HPDE6-E6E7 (cell line): Measurements from ENCODE around the gene CLCN6.
A peak's percentile ranks its signal among the peaks of the same experiment; 100 is the strongest.

ENCODE experiments used
- DNase-seq: peaks from one replicate; pipeline ENCODE4 v3.0.0; 2011; ENCODE audit warnings: missing footprints; ENCODE audit errors: extremely low spot score

CLCN6 gene

GRCh38 chr1:11805422-11806306, at the start of gene CLCN6, which contains the start of gene MTHFR:
Gene CLCN6, plus strand, starts transcription at chr1:11806191. Its CDS starts 72 bp downstream, at chr1:11806263.
Gene MTHFR, minus strand, starts transcription at chr1:11805964. Its CDS starts 2,848 bp downstream, at chr1:11803116.
- peak; percentile 100 for DNase-seq

- DNase-seq: no peak
These were observed 48.9 kb upstream of the CLCN6 start for GRCh38 chr1:11757047-11757446.

- no peak for DNase-seq
These were observed 46.2 kb upstream of the CLCN6 start for GRCh38 chr1:11759791-11760190.

GRCh38 chr1:11761285-11761684, 44.7 kb upstream of the CLCN6 start:
- no peak for DNase-seq

GRCh38 chr1:11761988-11762406, 44.0 kb upstream of the CLCN6 start, which contains the start of gene C1orf167:
Gene C1orf167, plus strand, starts transcription at chr1:11762193. Its CDS starts 2,208 bp downstream, at chr1:11764401.
- DNase-seq: no peak

- DNase-seq: no peak
These were observed 41.9 kb upstream of the CLCN6 start for GRCh38 chr1:11764115-11764514.

GRCh38 chr1:11764519-11764918, 41.5 kb upstream of the CLCN6 start:
- DNase-seq: no peak

GRCh38 chr1:11765661-11766428, 40.1 kb upstream of the CLCN6 start:
- no peak for DNase-seq

- no peak for DNase-seq
These were observed 39.6 kb upstream of the CLCN6 start for GRCh38 chr1:11766429-11766776.

- no peak for DNase-seq
These were observed 37.9 kb upstream of the CLCN6 start for GRCh38 chr1:11767922-11768704.

- no peak for DNase-seq
These were observed 37.2 kb upstream of the CLCN6 start for GRCh38 chr1:11768821-11769220.

GRCh38 chr1:11769274-11769673, 36.7 kb upstream of the CLCN6 start:
- DNase-seq: no peak

- DNase-seq: no peak
These were observed 36.0 kb upstream of the CLCN6 start for GRCh38 chr1:11770011-11770410.

- DNase-seq: no peak
These were observed 34.4 kb upstream of the CLCN6 start for GRCh38 chr1:11771481-11772043.

- no peak for DNase-seq
These were observed 33.5 kb upstream of the CLCN6 start for GRCh38 chr1:11772458-11772857.

GRCh38 chr1:11774753-11775152, 31.2 kb upstream of the CLCN6 start:
- DNase-seq: no peak

GRCh38 chr1:11777658-11778322, 28.2 kb upstream of the CLCN6 start:
- DNase-seq: no peak

GRCh38 chr1:11778336-11778735, 27.7 kb upstream of the CLCN6 start:
- no peak for DNase-seq

- DNase-seq: no peak
These were observed 27.0 kb upstream of the CLCN6 start for GRCh38 chr1:11778844-11779623.

- no peak for DNase-seq
These were observed 26.1 kb upstream of the CLCN6 start for GRCh38 chr1:11779715-11780379.
